ENCODE measurements around the gene HOXD3.

DNA sequence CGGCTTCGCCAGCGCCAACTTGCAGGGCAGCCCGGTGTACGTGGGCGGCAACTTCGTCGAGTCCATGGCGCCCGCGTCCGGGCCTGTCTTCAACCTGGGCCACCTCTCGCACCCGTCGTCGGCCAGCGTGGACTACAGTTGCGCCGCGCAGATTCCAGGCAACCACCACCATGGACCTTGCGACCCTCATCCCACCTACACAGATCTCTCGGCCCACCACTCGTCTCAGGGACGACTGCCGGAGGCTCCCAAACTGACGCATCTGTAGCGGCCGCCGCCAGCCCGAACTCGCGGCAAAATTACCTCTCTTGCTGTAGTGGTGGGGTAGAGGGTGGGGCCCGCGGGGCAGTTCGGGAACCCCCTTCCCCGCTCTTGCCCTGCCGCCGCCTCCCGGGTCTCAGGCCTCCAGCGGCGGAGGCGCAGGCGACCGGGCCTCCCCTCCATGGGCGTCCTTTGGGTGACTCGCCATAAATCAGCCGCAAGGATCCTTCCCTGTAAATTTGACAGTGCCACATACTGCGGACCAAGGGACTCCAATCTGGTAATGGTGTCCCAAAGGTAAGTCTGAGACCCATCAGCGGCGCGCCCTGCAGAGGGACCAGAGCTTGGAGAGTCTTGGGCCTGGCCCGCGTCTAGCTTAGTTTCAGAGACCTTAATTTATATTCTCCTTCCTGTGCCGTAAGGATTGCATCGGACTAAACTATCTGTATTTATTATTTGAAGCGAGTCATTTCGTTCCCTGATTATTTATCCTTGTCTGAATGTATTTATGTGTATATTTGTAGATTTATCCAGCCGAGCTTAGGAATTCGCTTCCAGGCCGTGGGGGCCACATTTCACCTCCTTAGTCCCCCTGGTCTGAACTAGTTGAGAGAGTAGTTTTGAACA is 15.1 kb downstream of the HOXD3 start:
- TF ChIP-seq, protein P1, sequence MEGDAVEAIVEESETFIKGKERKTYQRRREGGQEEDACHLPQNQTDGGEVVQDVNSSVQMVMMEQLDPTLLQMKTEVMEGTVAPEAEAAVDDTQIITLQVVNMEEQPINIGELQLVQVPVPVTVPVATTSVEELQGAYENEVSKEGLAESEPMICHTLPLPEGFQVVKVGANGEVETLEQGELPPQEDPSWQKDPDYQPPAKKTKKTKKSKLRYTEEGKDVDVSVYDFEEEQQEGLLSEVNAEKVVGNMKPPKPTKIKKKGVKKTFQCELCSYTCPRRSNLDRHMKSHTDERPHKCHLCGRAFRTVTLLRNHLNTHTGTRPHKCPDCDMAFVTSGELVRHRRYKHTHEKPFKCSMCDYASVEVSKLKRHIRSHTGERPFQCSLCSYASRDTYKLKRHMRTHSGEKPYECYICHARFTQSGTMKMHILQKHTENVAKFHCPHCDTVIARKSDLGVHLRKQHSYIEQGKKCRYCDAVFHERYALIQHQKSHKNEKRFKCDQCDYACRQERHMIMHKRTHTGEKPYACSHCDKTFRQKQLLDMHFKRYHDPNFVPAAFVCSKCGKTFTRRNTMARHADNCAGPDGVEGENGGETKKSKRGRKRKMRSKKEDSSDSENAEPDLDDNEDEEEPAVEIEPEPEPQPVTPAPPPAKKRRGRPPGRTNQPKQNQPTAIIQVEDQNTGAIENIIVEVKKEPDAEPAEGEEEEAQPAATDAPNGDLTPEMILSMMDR (IDR thresholded peaks at IDR 0.05; ENCODE audit: insufficient read depth, low read depth, low read length) = no peak
- TF ChIP-seq EZH2 (IDR thresholded peaks at IDR 0.05; ENCODE audit: insufficient read depth, low read length) = peak; percentile 79

Data from astrocyte (in vitro differentiated cells and primary cell).